HG03378 (cell line): ENCODE results near the gene RAB39A.

ENCODE experiments used
- ATAC-seq: cut with Tn5 transposase; IDR thresholded peaks from one replicate; pipeline ENCODE4 v1.9.1; 2021; ENCODE audit warnings: mild to moderate bottlenecking, moderate library complexity; ENCODE audit not compliant: unreplicated experiment

The RAB39A gene

GRCh38 chr11:107961480-107961879 is 33.2 kb downstream of the RAB39A start:
- ATAC-seq, result no peak

DNA sequence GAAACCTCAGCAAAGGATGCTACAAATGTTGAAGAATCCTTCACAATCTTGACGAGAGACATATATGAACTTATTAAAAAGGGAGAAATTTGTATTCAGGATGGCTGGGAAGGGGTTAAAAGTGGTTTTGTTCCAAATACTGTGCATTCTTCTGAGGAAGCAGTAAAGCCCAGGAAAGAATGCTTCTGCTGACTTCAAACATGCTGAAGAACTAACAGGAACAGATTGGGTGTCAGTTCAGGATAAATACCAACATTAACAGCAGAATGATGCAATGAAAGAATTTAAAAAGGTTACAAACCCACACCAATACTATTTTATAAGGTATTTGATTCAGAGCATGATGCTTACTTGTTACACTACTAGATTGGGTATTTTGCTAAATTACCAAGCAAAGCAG is 33.9 kb downstream of the RAB39A start:
- no peak for ATAC-seq

DNA sequence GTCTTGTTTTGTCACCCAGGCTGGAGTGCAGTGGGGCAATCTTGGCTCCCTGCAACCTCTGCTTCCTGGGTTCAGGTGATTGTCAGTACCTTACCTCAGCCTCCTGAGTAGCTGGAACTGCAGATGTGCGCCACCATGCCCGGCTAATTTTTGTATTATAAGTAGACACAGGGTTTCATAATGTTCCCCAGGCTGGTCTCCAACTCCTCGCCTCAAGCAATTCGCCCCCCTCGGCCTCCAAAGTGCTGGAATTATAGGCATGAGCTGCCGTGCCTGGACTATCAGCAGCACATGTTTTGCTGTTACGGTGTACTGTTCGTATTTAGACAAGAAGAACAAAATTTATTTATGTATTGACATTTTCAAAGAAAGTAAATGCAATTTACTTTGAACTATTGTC is 34.8 kb downstream of the RAB39A start:
- ATAC-seq, result no peak

- ATAC-seq, result no peak
These were observed 41.0 kb downstream of the RAB39A start for GRCh38 chr11:107969219-107969618.

- ATAC-seq, result no peak
These were observed 41.8 kb downstream of the RAB39A start for GRCh38 chr11:107970049-107970448.

GRCh38 chr11:107973641-107974040 is 45.4 kb downstream of the RAB39A start:
- ATAC-seq, result no peak

DNA sequence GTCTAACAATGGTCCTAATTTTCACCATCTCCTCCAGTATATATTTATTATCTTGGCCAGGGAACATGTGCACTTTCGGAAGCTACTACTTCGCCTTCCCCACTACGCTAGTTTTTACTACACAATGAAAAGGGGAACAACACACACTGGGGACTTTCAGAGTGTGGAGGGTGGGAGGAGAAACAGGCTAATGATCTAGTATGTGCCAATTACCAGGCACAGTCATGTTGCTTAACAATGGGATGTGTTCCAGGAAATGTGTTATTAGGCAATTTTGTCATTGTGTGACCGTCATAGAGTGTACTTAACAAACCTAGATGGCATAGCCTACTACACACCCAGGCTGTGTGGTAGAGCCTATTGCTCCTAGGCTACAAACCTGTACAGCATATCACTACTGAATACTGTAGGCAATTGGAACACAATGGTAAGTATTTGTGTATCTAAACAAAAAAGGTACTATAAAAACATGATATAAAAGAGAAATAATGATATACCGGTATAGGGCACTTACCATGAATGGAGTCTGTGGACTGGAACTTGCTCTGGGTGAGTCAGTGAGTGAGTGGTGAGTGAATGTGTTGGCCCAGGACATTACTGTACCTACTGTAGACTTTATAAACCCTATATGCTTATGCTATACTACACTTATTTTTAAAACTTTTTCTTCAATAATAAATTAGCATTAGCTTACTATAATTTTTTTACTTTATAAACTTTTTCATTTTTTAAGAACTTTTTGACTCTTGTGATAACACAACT is 60.3 kb downstream of the RAB39A start:
- no peak for ATAC-seq

DNA sequence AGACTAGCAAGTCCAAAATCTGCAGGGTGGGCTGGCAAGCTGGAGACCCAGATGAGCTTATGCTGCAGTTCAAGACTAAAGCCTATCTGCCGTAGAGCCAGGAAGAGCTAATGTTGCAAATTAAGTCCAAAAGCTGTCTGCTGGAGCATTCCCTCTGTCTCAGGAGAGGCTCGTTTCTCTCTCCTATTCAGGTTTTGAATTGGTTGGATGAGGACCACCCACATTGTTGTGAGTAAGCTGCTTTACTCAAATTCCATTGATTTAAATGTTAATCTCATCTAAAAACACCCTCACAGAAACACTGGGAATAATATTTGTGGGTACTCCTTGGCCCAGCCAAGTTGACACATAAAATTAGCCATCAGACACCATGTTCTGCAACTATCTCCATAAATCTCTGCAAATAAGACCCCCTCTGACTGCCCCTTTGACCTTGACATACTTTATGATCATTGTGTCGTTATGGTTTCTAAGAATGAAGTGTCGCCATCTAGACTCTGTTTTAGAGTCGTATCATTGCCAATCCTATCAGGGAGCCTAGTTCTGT is 63.7 kb downstream of the RAB39A start:
- no peak for ATAC-seq

- no peak for ATAC-seq
These were observed 67.9 kb downstream of the RAB39A start for GRCh38 chr11:107996006-107996776.

GRCh38 chr11:107998761-107999160 is 70.5 kb downstream of the RAB39A start:
- ATAC-seq, result no peak

GRCh38 chr11:107999759-108000455 is 71.7 kb downstream of the RAB39A start:
- ATAC-seq, result peak; percentile 81

DNA sequence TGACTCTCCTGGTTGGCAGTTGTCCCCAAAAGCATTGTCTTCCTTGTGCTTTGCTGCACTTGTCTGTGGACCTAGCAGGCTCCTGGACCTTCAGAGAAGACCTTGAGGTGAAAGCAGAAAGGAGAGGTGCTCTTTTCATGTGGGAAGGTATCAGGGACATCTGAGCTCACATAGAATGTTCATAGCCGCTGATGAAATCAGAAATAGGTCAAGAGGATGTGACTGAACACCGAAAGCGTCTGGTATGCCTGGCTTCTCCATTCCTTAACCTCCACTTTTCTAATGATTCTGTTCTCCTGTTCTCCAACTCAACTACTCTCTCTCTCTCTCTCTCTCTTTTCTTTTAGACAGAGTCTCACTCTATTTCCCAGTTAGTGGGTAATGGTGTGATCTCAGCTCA is 74.2 kb downstream of the RAB39A start:
- no peak for ATAC-seq

GRCh38 chr11:108003623-108004022 is 75.4 kb downstream of the RAB39A start:
- no peak for ATAC-seq

DNA sequence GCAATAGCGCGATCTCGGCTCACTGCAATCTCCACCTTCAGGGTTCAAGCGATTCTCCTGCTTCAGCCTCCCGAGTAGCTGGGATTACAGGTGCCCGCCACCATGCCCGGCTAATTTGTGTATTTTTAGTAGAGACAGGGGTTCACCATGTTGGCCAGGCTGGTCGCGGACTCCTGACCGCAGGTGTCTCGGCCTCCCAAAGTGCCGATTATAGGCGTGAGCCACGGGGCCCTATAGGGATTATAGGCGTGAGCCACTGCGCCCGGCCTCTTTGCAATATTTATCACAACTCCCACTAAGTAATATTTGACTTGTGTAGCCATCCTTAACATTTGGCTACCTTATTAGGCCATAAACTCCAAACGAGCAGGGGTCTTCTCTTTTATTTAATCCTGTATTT is 79.6 kb downstream of the RAB39A start:
- ATAC-seq, result no peak

DNA sequence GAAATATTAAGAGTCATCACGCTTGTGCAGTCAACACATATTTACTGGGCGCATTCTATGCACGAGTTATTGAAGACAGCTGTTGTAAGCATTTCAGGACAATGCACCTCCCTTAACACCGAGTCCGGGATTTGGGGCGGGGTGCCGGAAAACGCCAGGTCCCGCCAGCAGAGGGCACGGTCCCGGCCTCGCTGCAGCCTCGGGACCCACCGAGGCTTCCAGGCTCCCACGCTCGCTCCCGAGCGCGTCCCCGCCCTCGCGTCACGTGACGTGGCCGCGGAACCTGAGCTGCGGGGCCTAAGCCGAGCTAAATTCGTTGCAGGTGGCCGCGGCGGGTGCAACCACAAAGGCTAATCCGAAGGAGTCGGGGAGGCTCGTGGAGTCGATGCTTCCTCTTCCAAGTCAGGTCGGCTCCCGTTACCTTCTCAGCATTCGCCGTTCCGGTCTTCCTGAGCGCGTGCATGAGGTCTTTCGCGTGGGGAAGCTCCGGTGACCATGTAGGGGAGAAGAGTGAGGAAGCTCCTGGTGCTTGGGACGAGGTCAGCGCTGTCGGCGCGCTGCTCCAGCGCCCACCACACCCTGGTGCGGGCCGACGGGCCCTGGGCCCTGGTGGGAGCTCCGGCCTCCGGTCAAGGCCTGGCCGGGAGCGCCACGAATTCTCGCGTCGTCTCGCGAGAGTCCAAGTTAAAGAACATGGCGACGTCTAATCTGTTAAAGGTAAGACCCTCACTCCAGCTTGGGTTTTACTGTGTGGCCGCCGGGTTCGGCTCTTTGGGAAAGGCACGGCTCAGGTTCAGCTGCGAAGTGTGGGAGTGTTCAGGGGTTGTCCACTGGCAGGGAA is 80.6 kb downstream of the RAB39A start, which contains the start of gene CUL5:
Gene CUL5, plus strand, starts transcription at position 243 of the 841 bp plus-strand sequence. Its CDS starts 451 bp downstream, at position 694.
- ATAC-seq, result peak; percentile 73

- peak; percentile 20 for ATAC-seq
These were observed 81.5 kb downstream of the RAB39A start for GRCh38 chr11:108009497-108010370.

- no peak for ATAC-seq
These were observed 84.0 kb downstream of the RAB39A start for GRCh38 chr11:108012139-108012725.
